ENCODE measurements around the gene MMUT.
"Not testable (repeated sequence)": the region's sequence is repeated elsewhere in the genome, so short reads cannot be mapped to it uniquely, and the experiment has no call there.

Gene MMUT

GRCh38 chr6:49416195-49416594, 46.9 kb downstream of the MMUT start:
- H3K9me3 ChIP-seq (ENCODE audit: control insufficient read depth, low read length) = no peaks in the 10 kb centered on the region
- no peaks in the 10 kb centered on the region for H3K4me1 ChIP-seq (ENCODE audit: control insufficient read depth, insufficient read depth, low read length)
- H3K36me3 ChIP-seq (ENCODE audit: control insufficient read depth, insufficient read depth, low read length, severe bottlenecking) = no peaks in the 10 kb centered on the region
- no peak overlapping the region for H3K4me3 ChIP-seq (ENCODE audit: low read length)
- no peak overlapping the region for H3K9ac ChIP-seq (ENCODE audit: low read length)
- no peaks in the 10 kb centered on the region for H3K27me3 ChIP-seq (replicated peaks; ENCODE audit: control insufficient read depth, insufficient read depth, low read length)
- DNase-seq (ENCODE audit: low read depth) = no peak

DNA sequence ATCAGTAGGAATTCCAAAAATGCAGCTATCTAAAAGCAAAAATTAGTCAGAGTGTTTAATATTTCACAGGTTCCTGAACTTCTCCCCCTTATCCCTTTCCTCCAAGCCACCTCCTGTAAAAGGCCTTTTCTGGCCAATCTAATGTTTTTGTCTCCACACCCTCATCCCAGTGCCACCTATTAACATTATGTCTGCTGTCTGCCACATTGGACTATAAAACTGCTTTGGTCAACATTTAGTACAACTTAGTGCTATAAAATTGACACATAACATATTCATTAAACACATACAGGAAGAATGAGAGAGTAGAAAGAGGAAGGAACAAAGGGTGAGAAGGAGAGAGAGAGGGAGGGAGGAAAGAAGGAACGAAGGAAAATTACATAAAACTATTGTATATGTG, 47.7 kb downstream of the MMUT start:
- no peaks in the 10 kb centered on the region for H3K9me3 ChIP-seq (ENCODE audit: control insufficient read depth, low read length)
- H3K4me3 ChIP-seq (ENCODE audit: low read length) = no peak overlapping the region
- DNase-seq (ENCODE audit: low read depth) = no peak
- H3K36me3 ChIP-seq (ENCODE audit: control insufficient read depth, insufficient read depth, low read length, severe bottlenecking) = no peaks in the 10 kb centered on the region
- H3K27me3 ChIP-seq (replicated peaks; ENCODE audit: control insufficient read depth, insufficient read depth, low read length) = no peaks in the 10 kb centered on the region
- H3K9ac ChIP-seq (ENCODE audit: low read length) = no peak overlapping the region
- no peaks in the 10 kb centered on the region for H3K4me1 ChIP-seq (ENCODE audit: control insufficient read depth, insufficient read depth, low read length)

GRCh38 chr6:49410564-49410963, 52.5 kb downstream of the MMUT start:
- H3K36me3 ChIP-seq (ENCODE audit: control insufficient read depth, insufficient read depth, low read length, severe bottlenecking) = no peaks in the 10 kb centered on the region
- no peaks in the 10 kb centered on the region for H3K27me3 ChIP-seq (replicated peaks; ENCODE audit: control insufficient read depth, insufficient read depth, low read length)
- no peak overlapping the region for H3K9ac ChIP-seq (ENCODE audit: low read length)
- no peak overlapping the region for H3K4me3 ChIP-seq (ENCODE audit: low read length)
- DNase-seq (ENCODE audit: low read depth) = no peak
- peaks cover 13% of the 10 kb centered on the region for H3K4me1 ChIP-seq (ENCODE audit: control insufficient read depth, insufficient read depth, low read length)
- H3K9me3 ChIP-seq (ENCODE audit: control insufficient read depth, low read length) = no peaks in the 10 kb centered on the region

- DNase-seq (ENCODE audit: low read depth) = peak; percentile 92
- Histone ChIP-seq H3K9ac (ENCODE audit: low read length) (peak overlapping the region; percentile 2), H3K27me3 (replicated peaks; ENCODE audit: control insufficient read depth, insufficient read depth, low read length) (no peaks in the 10 kb centered on the region), H3K4me1 (ENCODE audit: control insufficient read depth, insufficient read depth, low read length) (peaks cover 13% of the 10 kb centered on the region), H3K9me3 (ENCODE audit: control insufficient read depth, low read length) (no peaks in the 10 kb centered on the region), H3K36me3 (ENCODE audit: control insufficient read depth, insufficient read depth, low read length, severe bottlenecking) (no peaks in the 10 kb centered on the region), H3K4me3 (ENCODE audit: low read length) (no peak overlapping the region)
These were observed 53.0 kb downstream of the MMUT start for GRCh38 chr6:49409951-49410542.

DNA sequence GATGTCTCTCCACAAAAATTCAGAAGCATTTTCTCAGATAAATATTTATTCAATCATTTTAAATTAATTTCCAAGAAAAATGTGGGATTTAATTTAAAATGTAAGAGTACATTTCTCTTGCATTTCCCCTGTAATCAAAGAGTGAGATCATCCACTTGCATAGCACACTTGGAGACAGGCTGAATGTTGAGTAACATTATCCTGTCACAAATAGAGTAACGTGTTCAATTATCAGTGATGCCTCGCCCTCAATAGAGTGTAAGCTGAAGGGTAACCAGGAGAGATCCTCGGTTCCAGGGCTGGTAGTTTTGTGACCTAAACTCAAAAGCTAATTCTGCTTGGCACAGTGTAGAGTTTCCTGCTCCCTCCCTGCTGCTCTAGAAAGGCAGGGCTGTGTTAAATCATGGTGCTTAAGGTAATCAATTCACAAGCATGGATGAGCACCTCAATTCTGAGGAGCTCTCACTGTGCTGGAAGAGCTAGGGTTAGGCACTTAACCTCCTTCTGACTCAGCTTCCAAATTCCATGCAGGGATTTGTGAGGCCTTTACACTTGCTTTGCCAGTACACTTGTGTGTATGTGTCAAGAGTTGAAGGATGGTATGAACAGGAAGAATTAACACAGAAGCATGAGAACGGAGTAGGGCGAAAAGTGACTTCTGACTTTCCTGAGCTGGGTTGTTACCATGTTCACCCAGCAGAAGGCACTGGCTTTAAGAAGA, 56.6 kb downstream of the MMUT start:
- peak; percentile 15 for DNase-seq (ENCODE audit: low read depth)
- H3K9me3 ChIP-seq (ENCODE audit: control insufficient read depth, low read length) = no peaks in the 10 kb centered on the region
- no peak overlapping the region for H3K9ac ChIP-seq (ENCODE audit: low read length)
- H3K4me1 ChIP-seq (ENCODE audit: control insufficient read depth, insufficient read depth, low read length) = peaks cover 13% of the 10 kb centered on the region
- no peaks in the 10 kb centered on the region for H3K27me3 ChIP-seq (replicated peaks; ENCODE audit: control insufficient read depth, insufficient read depth, low read length)
- H3K4me3 ChIP-seq (ENCODE audit: low read length) = no peak overlapping the region
- no peaks in the 10 kb centered on the region for H3K36me3 ChIP-seq (ENCODE audit: control insufficient read depth, insufficient read depth, low read length, severe bottlenecking)

GRCh38 chr6:49401063-49401462, 62.0 kb downstream of the MMUT start:
- Histone ChIP-seq H3K9ac (ENCODE audit: low read length) (no peak overlapping the region), H3K27me3 (replicated peaks; ENCODE audit: control insufficient read depth, insufficient read depth, low read length) (no peaks in the 10 kb centered on the region), H3K36me3 (ENCODE audit: control insufficient read depth, insufficient read depth, low read length, severe bottlenecking) (no peaks in the 10 kb centered on the region), H3K4me1 (ENCODE audit: control insufficient read depth, insufficient read depth, low read length) (peaks cover 4% of the 10 kb centered on the region), H3K4me3 (ENCODE audit: low read length) (no peak overlapping the region), H3K9me3 (ENCODE audit: control insufficient read depth, low read length) (no peaks in the 10 kb centered on the region)
- no peak for DNase-seq (ENCODE audit: low read depth)

GRCh38 chr6:49386667-49387508, 76.2 kb downstream of the MMUT start:
- not testable (repeated sequence) for H3K27me3 ChIP-seq (replicated peaks; ENCODE audit: control insufficient read depth, insufficient read depth, low read length); H3K36me3 ChIP-seq (ENCODE audit: control insufficient read depth, insufficient read depth, low read length, severe bottlenecking); H3K4me3 ChIP-seq (ENCODE audit: low read length); H3K9ac ChIP-seq (ENCODE audit: low read length); DNase-seq (ENCODE audit: low read depth); H3K4me1 ChIP-seq (ENCODE audit: control insufficient read depth, insufficient read depth, low read length); H3K9me3 ChIP-seq (ENCODE audit: control insufficient read depth, low read length)

- peak; percentile 58 for DNase-seq (ENCODE audit: low read depth)
- Histone ChIP-seq H3K9me3 (ENCODE audit: control insufficient read depth, low read length) (no peaks in the 10 kb centered on the region), H3K9ac (ENCODE audit: low read length) (no peak overlapping the region), H3K27me3 (replicated peaks; ENCODE audit: control insufficient read depth, insufficient read depth, low read length) (no peaks in the 10 kb centered on the region), H3K4me1 (ENCODE audit: control insufficient read depth, insufficient read depth, low read length) (no peaks in the 10 kb centered on the region), H3K4me3 (ENCODE audit: low read length) (no peak overlapping the region), H3K36me3 (ENCODE audit: control insufficient read depth, insufficient read depth, low read length, severe bottlenecking) (no peaks in the 10 kb centered on the region)
These were observed 78.1 kb downstream of the MMUT start for GRCh38 chr6:49384904-49385303.

Measured in adipocyte (in vitro differentiated cells).